GM03348 (cell line): ENCODE results near the gene EPB41L2.

Experiments
- DNase-seq: peaks from one replicate; pipeline ENCODE4 v3.0.0; 2012; ENCODE audit warnings: low spot score

The EPB41L2 gene

DNA sequence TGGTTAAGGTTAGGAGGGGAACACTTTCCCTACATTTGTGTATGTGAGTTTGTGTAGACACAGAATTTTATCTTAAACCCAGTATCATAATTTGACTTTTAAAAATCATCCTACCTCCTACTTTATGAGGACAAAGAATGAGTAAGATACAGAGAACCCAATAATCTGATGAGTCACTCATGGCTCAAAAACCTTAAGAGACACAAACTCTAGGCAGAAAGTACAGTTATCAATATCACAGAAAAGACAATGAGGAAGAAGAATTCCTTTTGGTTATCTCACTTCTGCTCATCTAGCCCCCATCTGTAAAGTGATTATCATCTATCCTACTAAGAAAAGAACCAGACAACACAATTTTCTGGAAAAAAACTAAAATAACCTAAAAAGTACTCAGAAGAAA is 87.7 kb downstream of the EPB41L2 start:
- peak; percentile 33 for DNase-seq

GRCh38 chr6:130973521-130974277 is 89.3 kb downstream of the EPB41L2 start:
- no peak for DNase-seq

GRCh38 chr6:130971504-130971903 is 91.5 kb downstream of the EPB41L2 start:
- no peak for DNase-seq

- DNase-seq, result no peak
These were observed 92.1 kb downstream of the EPB41L2 start for GRCh38 chr6:130970839-130971410.

DNA sequence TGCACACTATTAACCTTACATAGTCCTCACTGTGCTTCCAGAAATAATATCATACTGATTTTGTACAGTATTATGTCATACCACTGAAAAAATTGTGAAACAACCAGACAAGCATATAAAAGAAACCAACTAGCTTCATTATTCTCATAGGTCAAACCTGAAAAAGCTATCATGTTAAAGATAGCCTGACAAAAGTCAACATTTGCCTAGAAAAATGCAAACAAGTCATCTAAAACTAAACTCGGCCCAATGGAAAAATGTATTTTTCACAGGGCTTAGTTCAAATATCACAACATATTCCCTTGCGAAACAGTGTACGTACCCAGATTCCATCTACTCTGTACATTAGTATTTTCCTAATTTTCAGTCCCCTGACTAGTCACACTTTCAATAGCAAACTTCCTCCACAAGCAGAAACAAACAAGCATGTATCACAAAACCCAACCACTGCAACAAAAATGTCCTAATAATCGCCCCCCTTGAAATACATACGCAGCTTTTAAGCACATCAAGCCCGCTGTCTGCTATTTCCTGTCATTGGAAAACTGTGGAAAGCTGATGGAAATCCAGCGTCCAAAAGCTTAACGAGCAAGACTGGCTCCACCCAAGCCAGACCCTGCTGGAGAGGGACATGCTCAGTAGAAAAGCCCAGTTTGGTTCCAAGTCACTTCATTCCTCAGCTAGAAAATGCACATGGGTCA is 93.1 kb downstream of the EPB41L2 start:
- peak; percentile 71 for DNase-seq

- no peak for DNase-seq
These were observed 93.9 kb downstream of the EPB41L2 start for GRCh38 chr6:130969166-130969565.

DNA sequence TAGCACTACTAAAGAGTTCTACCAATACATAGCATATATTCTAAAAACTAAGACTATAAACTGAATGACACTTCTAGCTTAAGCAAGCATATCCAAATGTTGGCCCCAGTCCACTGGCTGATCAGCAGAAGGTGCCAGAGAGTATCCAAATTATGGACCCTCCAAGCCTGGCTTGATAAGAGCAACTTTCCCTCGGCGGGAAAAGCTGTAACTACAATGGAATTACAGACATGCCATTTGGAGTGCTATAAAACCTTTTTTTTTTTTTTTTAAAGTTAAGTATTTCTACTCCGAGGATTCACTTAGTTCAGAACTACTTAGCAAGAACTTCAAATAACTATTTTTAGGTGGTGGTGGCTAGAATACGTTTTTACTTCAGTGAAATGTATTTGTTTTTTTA is 94.6 kb downstream of the EPB41L2 start:
- peak; percentile 11 for DNase-seq

DNA sequence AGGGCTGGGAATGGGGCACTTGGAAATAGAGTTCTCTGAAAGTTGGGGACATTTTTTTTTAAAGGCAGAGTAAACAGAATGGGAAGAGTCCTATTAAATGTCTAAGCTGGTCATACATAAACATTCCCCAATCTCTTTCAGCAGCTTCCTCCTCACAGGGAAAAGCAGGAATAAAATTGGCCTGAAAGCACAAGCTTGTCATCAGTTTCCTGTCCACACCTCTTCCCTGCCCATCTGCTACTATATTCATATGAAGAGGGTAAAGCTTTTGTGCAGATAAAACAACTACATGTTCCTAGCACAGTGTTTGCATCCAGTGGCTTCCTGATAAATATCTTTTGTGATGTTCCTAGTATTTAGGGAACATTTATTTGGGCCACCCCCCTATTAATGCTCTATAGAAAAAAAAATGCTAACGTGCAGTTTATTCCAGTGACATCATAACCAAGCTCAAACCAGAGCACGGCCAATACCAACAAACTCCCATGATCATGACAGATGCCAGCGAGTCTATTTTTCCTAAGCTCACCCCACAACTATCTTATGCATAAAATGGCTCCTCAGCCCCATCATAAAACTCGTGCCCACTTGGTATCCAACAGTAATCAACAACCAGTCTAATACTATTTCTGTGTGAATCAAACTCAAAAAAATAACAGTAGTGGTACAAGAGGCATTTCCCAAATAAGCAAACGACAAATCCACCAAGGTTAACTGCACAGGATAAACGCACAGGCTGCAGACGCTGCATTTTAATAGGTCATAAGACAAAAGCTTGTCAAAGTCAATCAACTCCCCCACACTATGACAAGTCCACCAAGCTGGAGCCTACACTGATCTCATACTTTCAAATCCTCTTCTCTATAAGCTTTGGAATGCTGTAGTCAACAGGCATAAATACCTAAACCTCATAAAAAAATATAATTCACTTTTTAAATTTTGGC is 95.3 kb downstream of the EPB41L2 start:
- DNase-seq, result no peak

GRCh38 chr6:130966344-130966980 is 96.6 kb downstream of the EPB41L2 start:
- DNase-seq, result no peak

- peak; percentile 80 for DNase-seq
These were observed 97.4 kb downstream of the EPB41L2 start for GRCh38 chr6:130965656-130966055.

GRCh38 chr6:130964808-130965604 is 98.0 kb downstream of the EPB41L2 start:
- DNase-seq, result no peak

DNA sequence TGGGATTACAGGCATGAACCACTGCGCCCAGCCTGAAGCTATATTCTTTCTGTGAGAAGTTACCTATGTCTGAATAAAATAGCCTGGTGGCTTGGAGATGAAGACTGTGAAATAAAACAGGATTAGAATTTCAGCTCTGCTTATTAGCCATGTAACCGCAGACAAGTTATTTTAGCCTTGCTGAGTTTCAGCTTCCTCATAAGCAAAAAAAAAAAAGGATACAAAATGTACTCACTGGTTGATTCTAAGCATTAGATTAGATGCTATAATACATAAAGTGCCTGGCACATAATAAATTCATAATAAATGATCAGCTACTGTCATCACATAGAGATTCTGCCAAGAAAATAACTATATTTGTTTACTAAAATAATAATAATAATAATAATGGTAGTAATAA is 98.8 kb downstream of the EPB41L2 start:
- no peak for DNase-seq

GRCh38 chr6:130962966-130963365 is 100.1 kb downstream of the EPB41L2 start:
- DNase-seq, result no peak

GRCh38 chr6:130961148-130961547 is 101.9 kb downstream of the EPB41L2 start:
- no peak for DNase-seq

DNA sequence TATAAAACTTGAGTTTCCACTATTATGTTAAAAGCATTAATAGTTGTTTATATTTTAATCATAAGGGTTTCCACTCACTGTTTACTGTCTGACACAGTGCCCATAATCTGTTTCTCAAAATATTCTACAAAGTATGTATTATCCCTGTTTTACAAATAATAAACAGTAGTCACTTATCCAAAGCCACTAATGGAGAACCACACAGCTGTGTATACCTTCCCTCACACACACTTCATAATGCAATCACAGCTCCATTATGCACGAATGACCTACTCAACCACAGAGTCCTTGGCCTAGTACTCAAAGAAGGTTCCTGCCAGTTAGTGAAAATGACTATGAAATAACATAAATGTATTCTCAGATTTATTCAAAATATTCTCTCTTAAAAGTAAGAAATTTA is 103.1 kb downstream of the EPB41L2 start:
- DNase-seq, result no peak

GRCh38 chr6:130958468-130958867 is 104.6 kb downstream of the EPB41L2 start:
- no peak for DNase-seq

DNA sequence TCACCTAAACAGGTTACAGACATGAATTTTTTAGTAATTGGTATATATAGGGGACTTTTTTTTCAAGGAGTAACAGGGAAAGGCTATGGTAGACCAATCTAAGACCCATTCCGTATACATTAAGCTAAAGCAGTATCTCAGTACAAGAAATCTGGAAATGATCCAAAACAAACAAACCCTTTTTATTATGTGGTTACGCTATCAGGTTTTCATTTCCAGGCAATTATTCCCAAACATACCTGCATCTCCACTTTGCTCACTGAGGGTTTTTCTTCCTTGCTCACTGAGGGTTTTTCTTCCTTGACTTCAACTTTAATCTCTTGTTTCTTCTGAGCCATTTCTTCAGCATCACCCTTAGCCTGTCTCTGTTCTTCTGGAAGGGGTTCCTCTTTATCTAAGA is 107.3 kb downstream of the EPB41L2 start:
- DNase-seq, result no peak

DNA sequence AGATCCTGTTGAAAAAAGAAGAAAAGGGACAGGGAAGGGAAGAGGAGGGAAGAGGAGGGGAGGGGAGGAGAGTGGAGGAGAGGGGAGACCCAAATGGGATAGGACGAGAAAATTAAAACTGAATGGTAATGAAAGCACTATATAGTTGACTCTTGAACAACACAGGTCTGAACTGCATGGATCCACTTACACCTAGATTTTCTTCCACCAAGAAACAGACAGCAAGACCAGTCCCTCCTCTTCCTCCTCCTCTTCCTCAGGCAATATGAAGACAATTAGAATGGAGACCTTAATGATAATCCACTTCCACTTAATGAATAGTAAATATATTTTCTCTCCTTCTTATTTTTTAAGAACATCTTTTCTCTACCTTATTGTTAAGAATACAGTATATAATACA is 113.5 kb downstream of the EPB41L2 start:
- DNase-seq, result no peak

GRCh38 chr6:130947464-130947863 is 115.6 kb downstream of the EPB41L2 start:
- no peak for DNase-seq

DNA sequence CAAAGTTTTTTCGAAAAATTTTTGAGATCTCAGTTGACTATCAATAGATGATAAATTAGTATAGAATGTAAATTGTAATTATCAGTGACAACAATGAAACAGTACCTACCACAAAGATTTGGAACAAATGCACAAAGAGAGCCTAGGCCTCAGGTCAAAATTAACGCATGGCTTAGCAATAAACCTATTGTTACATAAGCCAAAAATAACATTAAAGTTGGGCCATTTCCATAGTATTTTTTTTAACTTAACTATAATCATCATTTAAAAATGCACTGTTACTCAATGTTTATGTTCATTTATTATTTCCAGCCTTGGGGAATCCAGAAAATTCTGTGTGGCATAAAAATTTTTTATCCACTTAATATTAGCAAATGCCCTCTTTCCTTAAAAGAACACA is 117.0 kb downstream of the EPB41L2 start:
- no peak for DNase-seq

GRCh38 chr6:130945401-130945919 is 117.6 kb downstream of the EPB41L2 start:
- DNase-seq, result peak; percentile 29
